ENCODE measurements around the gene P2RX1. TPM values are rescaled to one million over a fixed set of nuclear protein-coding genes. Genes with fewer than 3 reads are reported as not detected.

P2RX1 gene
- polyA plus RNA-seq, 3 donors = 22.9 to 117 (median 33.8) TPM

- Mint-ChIP-seq H3K36me3 (peaks cover 8 to 14% of the 10 kb centered on the region in 2 donors), H3K27me3 (ENCODE audit: low read depth in 3 of 3) (peaks cover 0 to 3% (median 3%) of the 10 kb centered on the region in 3 donors), H3K27ac (no peak overlapping the region), H3K4me3 (no peak overlapping the region), H3K4me1 (no peaks in the 10 kb centered on the region), H3K9me3 (no peaks in the 10 kb centered on the region)
- no peaks in the 10 kb centered on the region for H3K4me1 ChIP-seq (ENCODE audit: control insufficient read depth in 1 of 2, insufficient read depth in 2 of 2, low read length in 2 of 2)
- H3K79me2 ChIP-seq (ENCODE audit: insufficient read depth, low read length) = no peaks in the 10 kb centered on the region
- no peak overlapping the region for H2AFZ ChIP-seq (ENCODE audit: insufficient read depth, low read depth, low read length, poor library complexity, severe bottlenecking)
- peaks cover 10 to 12% of the 10 kb centered on the region in 2 donors for H3K36me3 ChIP-seq (replicated peaks in 1 of 2; ENCODE audit: control insufficient read depth in 1 of 2, insufficient read depth in 2 of 2, low read length in 2 of 2)
- intact Hi-C loops (cut with micrococcal nuclease) = loop anchor here (2.0 to 10.0 kb wide), 3 partner anchors 45 to 141 kb away; partner anchors contain the start of gene P2RX1 (in 1 of the 2)
- no peaks in the 10 kb centered on the region for H4K20me1 ChIP-seq (ENCODE audit: insufficient read depth, low read length)
- H3K27me3 ChIP-seq (ENCODE audit: control insufficient read depth in 2 of 2, insufficient read depth in 2 of 2, low read length in 2 of 2) = no peaks in the 10 kb centered on the region
- H3K9ac ChIP-seq (ENCODE audit: insufficient read depth, low read length, poor library complexity, severe bottlenecking) = no peak overlapping the region
- no peak for DNase-seq
- TF ChIP-seq CTCF (IDR thresholded peaks at IDR 0.05) = no peak
- no peaks in the 10 kb centered on the region for H3K9me3 ChIP-seq (replicated peaks in 1 of 2; ENCODE audit: control insufficient read depth in 1 of 2, insufficient read depth in 1 of 2, low read length in 2 of 2)
- no peak overlapping the region for H3K4me3 ChIP-seq (replicated peaks in 1 of 3; ENCODE audit: low read depth in 2 of 3, low read length in 3 of 3)
- no peak overlapping the region for H3K27ac ChIP-seq (ENCODE audit: low read depth in 1 of 2, low read length in 2 of 2)
- H3K4me2 ChIP-seq (replicated peaks; ENCODE audit: extremely low read depth, low read length, poor library complexity, severe bottlenecking) = no peak overlapping the region
- 90% methylated on average over 12 of the region's 28 CpGs for WGBS (ENCODE audit: insufficient coverage)
These were observed 54.2 kb downstream of the P2RX1 start for GRCh38 chr17:3861761-3862681.

GRCh38 chr17:3860939-3861700 is 55.1 kb downstream of the P2RX1 start:
- no peak overlapping the region for H3K27ac ChIP-seq (ENCODE audit: low read depth in 1 of 2, low read length in 2 of 2)
- H3K36me3 ChIP-seq (replicated peaks in 1 of 2; ENCODE audit: control insufficient read depth in 1 of 2, insufficient read depth in 2 of 2, low read length in 2 of 2) = peaks cover 10 to 12% of the 10 kb centered on the region in 2 donors
- no peaks in the 10 kb centered on the region for H3K4me1 ChIP-seq (ENCODE audit: control insufficient read depth in 1 of 2, insufficient read depth in 2 of 2, low read length in 2 of 2)
- no peaks in the 10 kb centered on the region for H4K20me1 ChIP-seq (ENCODE audit: insufficient read depth, low read length)
- H3K36me3 Mint-ChIP-seq = peaks cover 8 to 14% of the 10 kb centered on the region in 2 donors
- 96% methylated on average over 29 of the region's 30 CpGs for WGBS (ENCODE audit: insufficient coverage)
- H3K27me3 ChIP-seq (ENCODE audit: control insufficient read depth in 2 of 2, insufficient read depth in 2 of 2, low read length in 2 of 2) = no peaks in the 10 kb centered on the region
- DNase-seq = no peak
- H3K4me3 ChIP-seq (replicated peaks in 1 of 3; ENCODE audit: low read depth in 2 of 3, low read length in 3 of 3) = no peak overlapping the region
- H3K4me3 Mint-ChIP-seq = no peak overlapping the region
- H3K9me3 Mint-ChIP-seq = no peaks in the 10 kb centered on the region
- H3K27me3 Mint-ChIP-seq (ENCODE audit: low read depth in 3 of 3) = peaks cover 0 to 3% (median 0%) of the 10 kb centered on the region in 3 donors
- intact Hi-C loops (cut with micrococcal nuclease) = loop anchor here (5.0 to 10.0 kb wide), 2 partner anchors 46 to 54 kb away; partner anchors contain the start of gene P2RX1 (in 1 of the 2)
- H3K9ac ChIP-seq (ENCODE audit: insufficient read depth, low read length, poor library complexity, severe bottlenecking) = no peak overlapping the region
- H3K4me2 ChIP-seq (replicated peaks; ENCODE audit: extremely low read depth, low read length, poor library complexity, severe bottlenecking) = no peak overlapping the region
- H3K9me3 ChIP-seq (replicated peaks in 1 of 2; ENCODE audit: control insufficient read depth in 1 of 2, insufficient read depth in 1 of 2, low read length in 2 of 2) = no peaks in the 10 kb centered on the region
- H3K4me1 Mint-ChIP-seq = no peaks in the 10 kb centered on the region
- no peak overlapping the region for H2AFZ ChIP-seq (ENCODE audit: insufficient read depth, low read depth, low read length, poor library complexity, severe bottlenecking)
- no peak overlapping the region for H3K27ac Mint-ChIP-seq
- no peak for TF ChIP-seq CTCF (IDR thresholded peaks at IDR 0.05)
- H3K79me2 ChIP-seq (ENCODE audit: insufficient read depth, low read length) = no peaks in the 10 kb centered on the region

Measured in CD14-positive monocyte (primary cell).